ENCODE measurements around the gene EN2.

GRCh38 chr7:155416646-155417380 lies 41.1 kb upstream of the EN2 start:
- TF ChIP-seq SUZ12 (IDR thresholded peaks at IDR 0.05) (no peak), ELF4 (IDR thresholded peaks at IDR 0.05) (no peak), FOXM1 (IDR thresholded peaks at IDR 0.05; ENCODE audit: borderline replicate concordance) (no peak), HDGF (IDR thresholded peaks at IDR 0.05; ENCODE audit: borderline replicate concordance) (no peak), FOXK2 (IDR thresholded peaks at IDR 0.05) (no peak), PKNOX1 (IDR thresholded peaks at IDR 0.05) (no peak), BHLHE40 (IDR thresholded peaks at IDR 0.05; ENCODE audit: borderline replicate concordance) (no peak), ARNT (IDR thresholded peaks at IDR 0.05) (no peak), NFRKB (IDR thresholded peaks at IDR 0.05) (no peak), ZNF384 (IDR thresholded peaks at IDR 0.05) (no peak), SP1 (IDR thresholded peaks at IDR 0.05) (no peak), CTBP1 (IDR thresholded peaks at IDR 0.05; ENCODE audit: borderline replicate concordance) (no peak)
